IMR-90 (cell line): ENCODE measurements around the gene CAST. TPM values are rescaled to one million over a fixed set of nuclear protein-coding genes. Genes with fewer than 3 reads are reported as not detected.

Experiments used
- ATAC-seq: fragments of 200-7000 bp; cut with Tn5 transposase; 2 replicates; pipeline ENCODE4 v1.9.1; 2020; ENCODE audit warnings: low read depth, mild to moderate bottlenecking, moderate library complexity
- BruUV-seq: library from RNA; stranded (reverse); fragments of 400-500 nt; replicated peaks from 2 replicates; lab custom pipeline; 2021; lab: Mats Ljungman, UMichigan
- CTCF ChIA-PET: fragments of 300-600 bp; formaldehyde crosslinking; extraction: SDS; loops from one replicate; lab custom pipeline; 2021; ENCODE audit warnings: antibody characterized with exemption; lab: Yijun Ruan, JAX
- POLR2A ChIA-PET: fragments of 300-600 bp; sonication (Branson Sonifier 250); formaldehyde crosslinking; loops from one replicate; lab custom pipeline; 2022; ENCODE audit warnings: antibody characterized with exemption; ENCODE audit not compliant: unreplicated experiment; lab: Charles Lee
- DNase-seq: peaks from one replicate; pipeline ENCODE4 v3.0.0; 2013
- H2AFZ ChIP-seq: replicated peaks from 2 replicates; pipeline ENCODE3; 2013; ENCODE audit warnings: low read length, mild to moderate bottlenecking; ENCODE audit not compliant: poor library complexity
- H2AK5ac ChIP-seq: 2 replicates; pipeline ENCODE4 v1.6.1; 2013; ENCODE audit warnings: low read depth, low read length, inconsistent platforms
- H2AK9ac ChIP-seq: replicated peaks from 2 replicates; pipeline ENCODE3; 2013; ENCODE audit warnings: mild to moderate bottlenecking, low read depth, low read length, moderate library complexity; ENCODE audit not compliant: poor library complexity
- H2BK120ac ChIP-seq: 2 replicates; pipeline ENCODE4 v1.6.1; 2013; ENCODE audit warnings: low read depth, low read length, inconsistent platforms
- H2BK15ac ChIP-seq: 3 replicates; pipeline ENCODE4 v1.6.1; 2013; ENCODE audit warnings: low read depth, low read length, inconsistent platforms
- H2BK20ac ChIP-seq: 2 replicates; pipeline ENCODE4 v1.6.1; 2013; ENCODE audit warnings: low read depth, mild to moderate bottlenecking, inconsistent platforms, low read length, moderate library complexity
- H2BK5ac ChIP-seq: 2 replicates; pipeline ENCODE4 v1.6.1; 2013; ENCODE audit warnings: mild to moderate bottlenecking, low read depth, low read length, inconsistent platforms; ENCODE audit not compliant: poor library complexity, severe bottlenecking
- H3K14ac ChIP-seq: replicated peaks from 2 replicates; pipeline ENCODE4 v1.6.1; 2013; ENCODE audit warnings: low read depth, low read length, inconsistent platforms
- H3K18ac ChIP-seq: 2 replicates; pipeline ENCODE4 v1.6.1; 2013; ENCODE audit warnings: low read depth, low read length, control low read depth
- H3K23ac ChIP-seq: 2 replicates; pipeline ENCODE4 v1.6.1; 2013; ENCODE audit warnings: low read depth, low read length, inconsistent platforms
- H3K27ac ChIP-seq: 2 replicates; pipeline ENCODE4 v1.5.1; 2013; ENCODE audit warnings: mild to moderate bottlenecking, control low read depth, low read length; ENCODE audit not compliant: insufficient read depth
- H3K27me3 ChIP-seq: 2 replicates; pipeline ENCODE4 v1.6.1; 2013; ENCODE audit warnings: low read length; ENCODE audit not compliant: control insufficient read depth, insufficient read depth
- H3K36me3 ChIP-seq: 2 replicates; pipeline ENCODE4 v1.6.1; 2013; ENCODE audit warnings: low read length, mixed read lengths; ENCODE audit not compliant: control insufficient read depth, insufficient read depth
- H3K4ac ChIP-seq: 2 replicates; pipeline ENCODE4 v1.6.1; 2013; ENCODE audit warnings: low read depth, low read length, inconsistent platforms
- H3K4me1 ChIP-seq: 2 replicates; pipeline ENCODE4 v1.6.1; 2013; ENCODE audit warnings: low read length, mixed read lengths; ENCODE audit not compliant: control insufficient read depth, insufficient read depth
- H3K4me2 ChIP-seq: 2 replicates; pipeline ENCODE4 v1.6.1; 2013; ENCODE audit warnings: low read depth, mild to moderate bottlenecking, control low read depth, low read length, moderate library complexity
- H3K4me3 ChIP-seq: 2 replicates; pipeline ENCODE4 v1.5.1; 2013; ENCODE audit warnings: low read depth, mild to moderate bottlenecking, control low read depth, low read length, moderate library complexity; ENCODE audit not compliant: insufficient read depth
- H3K56ac ChIP-seq: 2 replicates; pipeline ENCODE4 v1.6.1; 2013; ENCODE audit warnings: low read length, inconsistent platforms; ENCODE audit not compliant: insufficient read depth; ENCODE audit errors: extremely low read depth
- H3K79me1 ChIP-seq, 2 experiments: 2 replicates each; pipeline ENCODE4 v1.6.1; 2013; ENCODE audit warnings: low read length in 2 of 2, inconsistent platforms in 1 of 2, low read depth in 1 of 2
- H3K9ac ChIP-seq: 2 replicates; pipeline ENCODE4 v1.6.1; 2013; ENCODE audit warnings: low read depth, low read length, control low read depth
- H3K9me1 ChIP-seq: 2 replicates; pipeline ENCODE4 v1.6.1; 2013; ENCODE audit warnings: low read length, inconsistent platforms; ENCODE audit not compliant: insufficient read depth
- H3K9me3 ChIP-seq: 2 replicates; pipeline ENCODE4 v1.6.1; 2013; ENCODE audit warnings: low read length; ENCODE audit not compliant: control insufficient read depth, insufficient read depth
- H4K20me1 ChIP-seq: 2 replicates; pipeline ENCODE4 v1.6.1; 2013; ENCODE audit warnings: low read length, inconsistent platforms; ENCODE audit not compliant: insufficient read depth
- H4K5ac ChIP-seq: 2 replicates; pipeline ENCODE4 v1.6.1; 2013; ENCODE audit warnings: mild to moderate bottlenecking, low read depth, low read length, control low read depth
- H4K8ac ChIP-seq, 2 experiments: 2 replicates each; pipeline ENCODE4 v1.6.1; 2013; ENCODE audit warnings: low read depth in 2 of 2, low read length in 2 of 2, control low read depth in 1 of 2, inconsistent platforms in 1 of 2
- H4K91ac ChIP-seq: 2 replicates; pipeline ENCODE4 v1.6.1; 2013; ENCODE audit warnings: low read depth, low read length, inconsistent platforms; ENCODE audit not compliant: insufficient read depth
- FOS ChIP-seq: fragments of 150-350 bp; IDR thresholded peaks from 2 replicates; pipeline ENCODE4 v1.6.1; 2016; ENCODE audit warnings: low read depth, low read length
- RFX5 ChIP-seq: IDR thresholded peaks from 2 replicates; pipeline ENCODE4 v1.8.0; 2012; ENCODE audit warnings: low read depth, mild to moderate bottlenecking, low read length, moderate library complexity
- WGBS, 2 experiments: methylation state at CpG; one replicate each; pipeline versions ENCODE4 v1.1.5 to v1.1.7; 2013; ENCODE audit warnings: missing lambda C conversion rate in 2 of 2; ENCODE audit not compliant: insufficient read length in 1 of 2; ENCODE audit errors: extremely low coverage in 2 of 2; 5-methylcytosine and 5-hydroxymethylcytosine counted together
- dilution Hi-C: fragments of 300-500 bp; cut with HindIII; formaldehyde crosslinking; loops from one replicate; pipeline ENCODE4 v1.14.3; 2018; ENCODE audit warnings: low sequenced_read_pairs; ENCODE audit not compliant: unreplicated experiment
- in situ Hi-C: fragments of 300-500 bp; cut with MboI; formaldehyde crosslinking; loops from 3 replicates; pipeline ENCODE4 v1.14.3; 2019; ENCODE audit warnings: low sequenced_read_pairs, inconsistent platforms, mixed read lengths
- intact Hi-C: fragments of 100-400 bp; cut with micrococcal nuclease; formaldehyde crosslinking; loops from 2 replicates; pipeline ENCODE4 v1.10.0; 2022
- polyA plus RNA-seq, 3 experiments: library from polyadenylated mRNA; depleted of rRNA; stranded (reverse); fragments of >200 nt; gene quantifications; 2 replicates each; pipeline ENCODE4 v1.2.3, GENCODE V29; 2012; ENCODE audit warnings: low replicate concordance in 1 of 3
- total RNA-seq: library from RNA; depleted of rRNA; stranded (reverse); fragments of >200 nt; gene quantifications from 2 replicates; pipeline ENCODE4 v1.2.3, GENCODE V29; 2012

Gene CAST
- total and polyA plus RNA-seq, 2 of the 4 experiments (the other 2 are of a cell fraction), result 91.3 to 128 TPM

- no peak overlapping the region for H3K56ac ChIP-seq
- no peak overlapping the region for H3K23ac ChIP-seq
- H3K4me3 ChIP-seq, result no peak overlapping the region
- no peak overlapping the region for H3K14ac ChIP-seq
- no peak overlapping the region for H2BK120ac ChIP-seq
- H2BK20ac ChIP-seq, result no peak overlapping the region
- no peak overlapping the region for H2AFZ ChIP-seq
- H3K4ac ChIP-seq, result no peak overlapping the region
- no peak overlapping the region for H2AK5ac ChIP-seq
- H4K91ac ChIP-seq, result no peak overlapping the region
- CTCF ChIA-PET, result no interaction called here
- H4K8ac ChIP-seq, result no peak overlapping the region
- POLR2A ChIA-PET, result no interaction called here
- no peak overlapping the region for H2BK15ac ChIP-seq
- intact Hi-C loops (no loop called here), dilution Hi-C loops (no loop called here), in situ Hi-C loops (no loop called here)
- BruUV-seq, result no TSS peak
- DNase-seq (no peak), ATAC-seq (no peak)
- H3K9me1 ChIP-seq, result peaks cover 6% of the 10 kb centered on the region; the same call in 1 of the 2 replicates
- H4K20me1 ChIP-seq, result no peaks in the 10 kb centered on the region
- WGBS, 2 experiments, result 86% methylated on average over 1 of the region's 2 CpGs; no CpG with 5 or more reads in 1 of the 2 experiments
- H2AK9ac ChIP-seq, result no peak overlapping the region
- no peaks in the 10 kb centered on the region for H3K79me1 ChIP-seq
- TF ChIP-seq RFX5, result no peak
- TF ChIP-seq FOS, result no peak
- H3K36me3 ChIP-seq, result no peaks in the 10 kb centered on the region
- H3K4me1 ChIP-seq, result peaks cover 6% of the 10 kb centered on the region
- no peaks in the 10 kb centered on the region for H3K9me3 ChIP-seq
- H3K4me2 ChIP-seq, result no peak overlapping the region
- H4K5ac ChIP-seq, result no peak overlapping the region
- no peak overlapping the region for H3K27ac ChIP-seq
- H3K18ac ChIP-seq, result no peak overlapping the region
- H3K27me3 ChIP-seq, result no peaks in the 10 kb centered on the region
- no peak overlapping the region for H3K9ac ChIP-seq
- H2BK5ac ChIP-seq, result no peak overlapping the region
These were observed 155.3 kb downstream of the CAST start for GRCh38 chr5:96817506-96817905.
